Neural cell (in vitro differentiated cells): ENCODE results near the gene KRT73. TPM values are rescaled to one million over a fixed set of nuclear protein-coding genes. Genes with fewer than 3 reads are reported as not detected.

ENCODE experiments used
- H2AFZ ChIP-seq: fragments of 200-600, 300-800 bp; sonication (generic), shearing (Covaris generic); 2 replicates; pipeline ENCODE4 v1.6.0; 2014; ENCODE audit warnings: low read depth, mild to moderate bottlenecking, antibody characterized with exemption, low read length, moderate library complexity
- H3F3A ChIP-seq: fragments of 200-600 bp; shearing (Covaris generic); 2 replicates; pipeline ENCODE4 v1.6.1; 2016; ENCODE audit warnings: mild to moderate bottlenecking, moderate library complexity, mixed read lengths, antibody characterized with exemption, low read length; ENCODE audit not compliant: insufficient read depth, poor library complexity, severe bottlenecking
- H3K27ac ChIP-seq: fragments of 200-600, 300-800 bp; sonication (generic), shearing (Covaris generic); 2 replicates; pipeline ENCODE4 v1.5.1; 2014; ENCODE audit warnings: mild to moderate bottlenecking, low read length, moderate library complexity
- H3K27me3 ChIP-seq: fragments of 300-800, 200-600 bp; sonication (generic), shearing (Covaris generic); 2 replicates; pipeline ENCODE4 v1.6.0; 2014; ENCODE audit warnings: mild to moderate bottlenecking, low read depth, low read length, moderate library complexity; ENCODE audit not compliant: insufficient read depth
- H3K36me3 ChIP-seq: fragments of 300-800, 200-600 bp; sonication (generic), shearing (Covaris generic); 2 replicates; pipeline ENCODE4 v1.5.1; 2014; ENCODE audit warnings: mild to moderate bottlenecking, antibody characterized with exemption, low read length, moderate library complexity; ENCODE audit not compliant: insufficient read depth
- H3K4me2 ChIP-seq: fragments of 300-800, 200-600 bp; sonication (generic), shearing (Covaris generic); 2 replicates; pipeline ENCODE4 v1.6.0; 2014; ENCODE audit warnings: mild to moderate bottlenecking, low read length
- H3K4me3 ChIP-seq: fragments of 300-800, 200-600 bp; sonication (generic), shearing (Covaris generic); 2 replicates; pipeline ENCODE4 v1.5.1; 2014; ENCODE audit warnings: mild to moderate bottlenecking, low read length, moderate library complexity
- H3K79me2 ChIP-seq: fragments of 200-600 bp; shearing (Covaris generic); replicated peaks from 2 replicates; pipeline ENCODE4 v1.6.0; 2014; ENCODE audit warnings: mild to moderate bottlenecking, low read length, moderate library complexity; ENCODE audit not compliant: insufficient read depth
- H3K9ac ChIP-seq: fragments of 300-800, 200-600 bp; sonication (generic), shearing (Covaris generic); 2 replicates; pipeline ENCODE4 v1.6.1; 2016; ENCODE audit warnings: mild to moderate bottlenecking, low read length, mixed read lengths
- H3K9me2 ChIP-seq: fragments of 200-600 bp; shearing (Covaris generic); 2 replicates; pipeline ENCODE4 v1.6.1; 2016; ENCODE audit warnings: mild to moderate bottlenecking, low read length, mixed read lengths; ENCODE audit not compliant: insufficient read depth
- H3K9me3 ChIP-seq: fragments of 200-600, 300-800 bp; sonication (generic), shearing (Covaris generic); 2 replicates; pipeline ENCODE4 v1.6.1; 2016; ENCODE audit warnings: mild to moderate bottlenecking, mixed run types, low read length, moderate library complexity, mixed read lengths
- H4K20me1 ChIP-seq: fragments of 200-600 bp; shearing (Covaris generic); 2 replicates; pipeline ENCODE4 v1.6.1; 2016; ENCODE audit warnings: mild to moderate bottlenecking, mixed run types; ENCODE audit not compliant: insufficient read depth
- CTCF ChIP-seq: fragments of 450-650 bp; IDR thresholded peaks from 2 replicates; pipeline ENCODE4 v1.5.1; 2014; ENCODE audit warnings: antibody characterized with exemption, mild to moderate bottlenecking, moderate library complexity; ENCODE audit not compliant: poor library complexity, severe bottlenecking
- EP300 ChIP-seq: fragments of 450-650 bp; conservative IDR thresholded peaks from 2 replicates; pipeline ENCODE4 v1.6.1; 2014; ENCODE audit warnings: antibody characterized with exemption, mild to moderate bottlenecking, moderate library complexity; ENCODE audit not compliant: poor library complexity, severe bottlenecking
- EZH2 ChIP-seq: fragments of 200-600, 300-800 bp; shearing (Covaris generic), sonication (generic); IDR thresholded peaks from 2 replicates; pipeline ENCODE4 v1.6.1; 2014; ENCODE audit warnings: antibody characterized with exemption, low read length, borderline replicate concordance, mild to moderate bottlenecking; ENCODE audit not compliant: insufficient read depth, poor library complexity, severe bottlenecking
- MXI1 ChIP-seq: fragments of 450-650 bp; conservative IDR thresholded peaks from 2 replicates; pipeline ENCODE4 v1.6.1; 2014; ENCODE audit warnings: antibody characterized with exemption, mild to moderate bottlenecking; ENCODE audit not compliant: poor library complexity, severe bottlenecking
- POLR2AphosphoS5 ChIP-seq: IDR thresholded peaks from 2 replicates; pipeline ENCODE4 v1.6.1; 2012
- RAD21 ChIP-seq: fragments of 450-650 bp; conservative IDR thresholded peaks from 2 replicates; pipeline ENCODE4 v1.6.1; 2014; ENCODE audit warnings: antibody characterized with exemption, mild to moderate bottlenecking, moderate library complexity
- REST ChIP-seq: IDR thresholded peaks from 2 replicates; pipeline ENCODE4 v1.6.1; 2012; ENCODE audit warnings: borderline replicate concordance
- SMC3 ChIP-seq: fragments of 450-650 bp; conservative IDR thresholded peaks from 2 replicates; pipeline ENCODE4 v1.6.1; 2014; ENCODE audit warnings: antibody characterized with exemption, mild to moderate bottlenecking, moderate library complexity; ENCODE audit not compliant: poor library complexity
- TAF1 ChIP-seq: IDR thresholded peaks from 2 replicates; pipeline ENCODE4 v1.6.1; 2012; ENCODE audit warnings: low read depth
- polyA plus RNA-seq: library from polyadenylated mRNA; depleted of rRNA; stranded (reverse); fragments of >200 nt; gene quantifications from 2 replicates; pipeline ENCODE4 v1.2.3, GENCODE V29; 2014

Gene KRT73
- polyA plus RNA-seq, 1 donor from 2014 or later, result not detected

DNA sequence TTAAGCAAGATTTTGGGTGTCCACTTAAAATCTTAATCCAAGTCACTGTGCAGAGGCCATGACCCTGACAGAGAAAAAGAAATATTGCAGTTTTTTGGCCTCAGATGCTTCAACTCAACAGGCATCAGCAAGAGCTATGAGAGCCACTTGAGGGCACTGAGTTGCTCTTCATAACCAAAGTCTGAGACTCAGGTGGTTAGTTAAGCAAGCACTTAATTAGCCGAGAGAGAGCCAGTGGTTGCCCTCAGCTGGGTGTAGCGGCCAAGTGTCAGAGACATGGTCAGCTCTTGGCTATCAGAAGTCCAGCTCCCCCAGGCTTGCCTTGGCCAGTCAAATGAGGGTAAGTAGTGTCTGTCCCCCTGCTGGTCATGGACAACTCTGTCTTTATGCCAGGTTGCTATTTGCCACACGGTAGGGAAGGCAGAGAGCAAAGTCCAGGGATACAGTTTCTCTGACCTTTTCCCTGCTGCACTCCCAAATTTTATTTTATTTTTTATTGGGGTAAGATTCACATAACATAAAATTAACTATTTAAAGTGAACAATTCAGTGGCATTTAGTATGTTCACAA, 56.4 kb downstream of the KRT73 start (continued):
- TF ChIP-seq CTCF, result no peak
- TF ChIP-seq TAF1, result no peak

DNA sequence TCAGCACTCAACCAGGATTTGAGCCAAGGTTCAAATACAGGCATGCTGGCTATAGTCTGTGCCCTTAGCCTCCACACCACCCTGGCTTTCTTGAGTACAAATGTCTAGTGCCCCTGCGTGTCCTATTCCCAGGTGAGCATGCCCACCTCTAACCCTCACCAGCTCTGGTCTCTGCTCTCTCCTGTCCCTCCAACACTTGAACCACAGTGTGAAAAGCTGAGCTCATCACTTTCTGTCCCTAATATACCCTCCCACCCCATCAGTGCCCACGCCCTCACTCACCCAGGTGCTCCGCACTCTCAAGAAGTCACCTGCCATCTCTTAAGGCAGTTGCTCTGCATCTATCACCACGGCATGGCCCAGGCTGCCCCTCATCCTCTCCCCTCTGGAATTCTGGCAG, 58.4 kb downstream of the KRT73 start:
- Histone ChIP-seq H3K27me3 (no peaks in the 10 kb centered on the region), H3K79me2 (no peaks in the 10 kb centered on the region), H3K9me2 (no peaks in the 10 kb centered on the region), H3K9me3 (no peaks in the 10 kb centered on the region), H3K27ac (no peak overlapping the region), H4K20me1 (no peaks in the 10 kb centered on the region), H3F3A (no peaks in the 10 kb centered on the region), H3K9ac (no peak overlapping the region), H3K4me3 (no peak overlapping the region), H3K4me2 (no peak overlapping the region), H3K36me3 (no peaks in the 10 kb centered on the region), H2AFZ (no peak overlapping the region)
- no peak for TF ChIP-seq REST
- TF ChIP-seq MXI1, result no peak
- no peak for TF ChIP-seq EZH2
- no peak for TF ChIP-seq CTCF
- no peak for TF ChIP-seq TAF1

- Histone ChIP-seq H3K9me2 (no peaks in the 10 kb centered on the region), H3K9ac (no peak overlapping the region), H3F3A (no peaks in the 10 kb centered on the region), H3K36me3 (no peaks in the 10 kb centered on the region), H3K79me2 (no peaks in the 10 kb centered on the region), H4K20me1 (no peaks in the 10 kb centered on the region), H3K27me3 (no peaks in the 10 kb centered on the region), H3K27ac (no peak overlapping the region), H3K4me3 (no peak overlapping the region), H3K4me2 (no peak overlapping the region), H2AFZ (no peak overlapping the region), H3K9me3 (no peaks in the 10 kb centered on the region)
- no peak for TF ChIP-seq RAD21
- TF ChIP-seq MXI1, result no peak
- no peak for TF ChIP-seq POLR2AphosphoS5
- TF ChIP-seq SMC3, result no peak
- TF ChIP-seq TAF1, result no peak
- TF ChIP-seq REST, result no peak
- no peak for TF ChIP-seq EP300
- TF ChIP-seq EZH2, result no peak
- TF ChIP-seq CTCF, result no peak
Measured at GRCh38 chr12:52558781-52559445, 59.4 kb downstream of the KRT73 start.
